GM12875 (cell line): ENCODE results near the gene EFCAB12.
"Not testable (repeated sequence)": the region's sequence is repeated elsewhere in the genome, so short reads cannot be mapped to it uniquely, and the experiment has no call there.

Source experiments
- H3K4me3 ChIP-seq: one replicate; pipeline ENCODE4 v1.5.1; 2011; ENCODE audit warnings: low read depth, low read length, control low read depth
- CTCF ChIP-seq: IDR thresholded peaks from 2 replicates; pipeline ENCODE4 v1.5.1; 2011; ENCODE audit warnings: low read depth, mild to moderate bottlenecking, control low read depth, inconsistent platforms, low read length, moderate library complexity, borderline replicate concordance; ENCODE audit not compliant: insufficient read depth

The EFCAB12 gene

GRCh38 chr3:129404130-129404529 is 24.3 kb downstream of the EFCAB12 start:
- no peak overlapping the region for H3K4me3 ChIP-seq
- TF ChIP-seq CTCF = no peak

GRCh38 chr3:129403450-129403849 is 25.0 kb downstream of the EFCAB12 start:
- TF ChIP-seq CTCF = no peak

GRCh38 chr3:129402616-129403015 is 25.8 kb downstream of the EFCAB12 start:
- no peak for TF ChIP-seq CTCF
- no peak overlapping the region for H3K4me3 ChIP-seq

More at GRCh38 chr3:129403450-129403849, 25.0 kb downstream of the EFCAB12 start:
- no peak overlapping the region for H3K4me3 ChIP-seq

- no peak for TF ChIP-seq CTCF
These were observed 26.2 kb downstream of the EFCAB12 start for GRCh38 chr3:129402210-129402609.

GRCh38 chr3:129399895-129400357 is 28.5 kb downstream of the EFCAB12 start:
- no peak for TF ChIP-seq CTCF
- peak overlapping the region; percentile 78 for H3K4me3 ChIP-seq

More at GRCh38 chr3:129402210-129402609, 26.2 kb downstream of the EFCAB12 start:
- no peak overlapping the region for H3K4me3 ChIP-seq

- TF ChIP-seq CTCF = peak; percentile 81
These were observed 29.1 kb downstream of the EFCAB12 start for GRCh38 chr3:129399145-129399894.

GRCh38 chr3:129398803-129399144 is 29.7 kb downstream of the EFCAB12 start:
- H3K4me3 ChIP-seq = peak overlapping the region; percentile 78
- TF ChIP-seq CTCF = no peak

More at GRCh38 chr3:129399145-129399894, 29.1 kb downstream of the EFCAB12 start:
- H3K4me3 ChIP-seq = peak overlapping the region; percentile 78

- H3K4me3 ChIP-seq = not testable (repeated sequence)
These were observed 34.5 kb downstream of the EFCAB12 start for GRCh38 chr3:129393760-129394564.
